Kidney tubule cell (primary cell): ENCODE measurements around the gene SLC2A6.

Experiments used
- DNase-seq: peaks from one replicate; pipeline ENCODE4 v3.0.0-alpha.2; 2018; ENCODE audit warnings: low spot score

SLC2A6 gene, protein sequence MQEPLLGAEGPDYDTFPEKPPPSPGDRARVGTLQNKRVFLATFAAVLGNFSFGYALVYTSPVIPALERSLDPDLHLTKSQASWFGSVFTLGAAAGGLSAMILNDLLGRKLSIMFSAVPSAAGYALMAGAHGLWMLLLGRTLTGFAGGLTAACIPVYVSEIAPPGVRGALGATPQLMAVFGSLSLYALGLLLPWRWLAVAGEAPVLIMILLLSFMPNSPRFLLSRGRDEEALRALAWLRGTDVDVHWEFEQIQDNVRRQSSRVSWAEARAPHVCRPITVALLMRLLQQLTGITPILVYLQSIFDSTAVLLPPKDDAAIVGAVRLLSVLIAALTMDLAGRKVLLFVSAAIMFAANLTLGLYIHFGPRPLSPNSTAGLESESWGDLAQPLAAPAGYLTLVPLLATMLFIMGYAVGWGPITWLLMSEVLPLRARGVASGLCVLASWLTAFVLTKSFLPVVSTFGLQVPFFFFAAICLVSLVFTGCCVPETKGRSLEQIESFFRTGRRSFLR

GRCh38 chr9:133478851-133479711 lies at the start of gene SLC2A6:
Gene SLC2A6, minus strand, starts transcription at chr9:133479099. Its CDS starts 40 bp downstream, at chr9:133479059.
- peak; percentile 89 for DNase-seq

DNA sequence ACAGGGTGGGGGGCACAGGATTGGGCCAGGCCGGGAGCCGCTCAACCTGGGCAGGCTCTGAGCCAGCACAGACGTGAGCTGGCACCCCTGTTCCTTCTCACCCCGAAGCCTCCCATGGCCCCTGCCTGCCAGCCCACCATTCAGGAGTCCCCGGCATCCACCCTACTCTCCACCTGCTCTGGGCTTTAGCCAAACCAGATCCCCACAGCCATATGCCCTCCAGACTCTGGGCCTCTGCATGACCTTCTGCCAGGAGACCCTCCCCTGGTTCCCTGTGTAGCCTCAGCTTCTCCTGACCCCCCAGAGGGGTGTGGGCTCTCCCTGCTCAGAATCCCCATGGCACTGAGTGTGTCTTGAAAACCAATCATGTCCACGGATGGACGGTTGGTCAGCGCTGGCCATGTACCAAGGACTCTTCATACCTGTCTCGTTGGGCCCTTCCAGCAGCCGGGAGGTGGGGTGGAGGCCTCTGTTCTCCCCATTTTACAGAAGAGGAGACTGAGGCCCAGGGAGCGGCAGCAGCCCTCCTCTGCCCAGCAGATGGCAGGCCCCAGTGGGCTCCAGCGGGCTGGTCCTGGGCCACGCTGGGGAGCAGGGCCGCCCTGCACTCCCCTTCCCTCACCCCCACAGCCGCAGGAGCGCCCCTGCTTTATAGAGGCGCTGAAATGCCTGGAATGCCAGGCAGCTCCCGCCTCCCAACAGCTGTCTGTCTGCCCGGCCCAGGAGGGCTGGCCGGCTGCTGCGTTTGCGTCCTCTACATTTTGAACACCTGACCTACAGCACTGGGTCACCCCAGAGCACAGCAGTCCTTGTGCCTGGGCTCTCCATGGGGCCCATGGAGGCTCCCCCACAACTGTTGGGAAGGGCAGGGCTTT lies 49.3 kb upstream of the SLC2A6 start:
- no peak for DNase-seq

DNA sequence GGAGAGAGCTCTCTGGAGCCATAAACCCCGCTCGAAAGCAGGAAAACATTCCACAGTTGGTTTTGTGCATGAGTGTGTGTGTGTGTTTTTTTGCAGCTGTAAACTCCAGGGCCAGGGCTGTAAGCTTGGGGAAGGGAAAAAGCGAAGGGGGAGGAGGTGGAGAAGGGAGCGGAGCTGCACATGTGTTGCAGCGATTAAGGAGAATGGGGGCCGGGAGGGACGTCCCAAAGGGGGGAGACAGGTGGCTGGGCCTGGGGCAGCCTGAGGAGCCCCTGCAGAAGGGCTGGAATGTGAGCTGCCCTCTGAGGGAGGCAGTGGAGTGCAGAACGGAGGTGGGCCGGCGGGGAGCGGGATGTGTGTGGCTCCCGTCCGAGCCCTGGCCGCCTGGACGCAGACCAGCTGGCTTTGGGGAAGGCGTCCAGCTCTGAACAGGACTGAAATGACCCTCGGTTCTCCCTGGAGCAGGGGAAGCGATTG lies 48.6 kb upstream of the SLC2A6 start:
- no peak for DNase-seq

DNA sequence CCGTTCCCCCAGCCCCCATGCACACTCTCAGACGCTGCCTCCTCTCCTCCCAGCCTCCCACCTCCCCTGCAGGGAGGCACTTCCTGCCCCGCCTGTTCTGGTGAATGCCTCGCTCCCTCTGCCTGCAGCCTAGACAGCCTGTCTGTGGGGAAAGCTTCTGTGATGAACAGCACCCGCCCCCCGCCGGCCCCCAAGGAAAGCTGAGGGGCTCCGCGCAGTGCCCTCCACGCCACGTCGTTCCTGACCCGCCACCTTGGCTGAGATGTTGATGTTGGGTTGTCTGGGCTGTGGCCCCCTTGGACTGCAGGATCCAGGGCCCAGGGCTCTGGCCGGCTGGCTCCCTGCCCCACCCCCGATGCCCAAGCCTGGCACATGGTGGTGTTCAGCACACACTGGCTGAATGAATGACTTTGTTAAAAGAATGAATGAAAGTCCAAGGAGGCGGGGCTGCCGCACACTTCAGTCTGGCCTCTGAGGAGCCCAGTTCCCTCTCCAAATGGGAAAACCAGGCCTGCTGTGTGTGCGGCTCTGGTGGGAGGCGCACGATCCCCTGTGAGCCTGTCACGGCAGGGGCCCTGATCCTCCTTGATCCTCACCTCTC lies 47.9 kb upstream of the SLC2A6 start:
- DNase-seq: no peak

- DNase-seq: no peak
Observed at GRCh38 chr9:133525677-133526076, 46.8 kb upstream of the SLC2A6 start.

GRCh38 chr9:133524679-133525228 lies 45.9 kb upstream of the SLC2A6 start, which contains the start of gene MYMK:
Gene MYMK, minus strand, starts transcription at chr9:133524959. Its CDS starts 115 bp downstream, at chr9:133524844.
- no peak for DNase-seq

DNA sequence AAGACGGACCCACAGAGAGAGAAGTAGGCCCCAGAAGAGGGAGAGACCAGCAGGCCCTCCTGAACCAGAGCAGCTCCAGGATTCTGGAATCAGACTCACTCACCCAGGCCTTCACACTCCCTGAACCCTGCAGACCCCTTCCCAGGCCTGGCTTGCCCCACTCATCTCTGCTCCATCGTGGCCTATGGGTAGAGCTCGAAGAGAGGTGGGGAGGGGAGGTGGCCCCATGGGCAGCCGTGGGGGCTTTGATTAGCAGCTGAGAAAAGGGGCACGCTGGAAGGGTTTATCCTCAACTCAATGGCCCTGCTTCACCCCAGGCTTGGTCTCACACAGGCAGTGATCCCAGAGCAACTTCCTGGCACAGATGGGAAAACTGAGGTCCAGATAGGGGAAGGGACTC lies 45.2 kb upstream of the SLC2A6 start:
- no peak for DNase-seq

DNA sequence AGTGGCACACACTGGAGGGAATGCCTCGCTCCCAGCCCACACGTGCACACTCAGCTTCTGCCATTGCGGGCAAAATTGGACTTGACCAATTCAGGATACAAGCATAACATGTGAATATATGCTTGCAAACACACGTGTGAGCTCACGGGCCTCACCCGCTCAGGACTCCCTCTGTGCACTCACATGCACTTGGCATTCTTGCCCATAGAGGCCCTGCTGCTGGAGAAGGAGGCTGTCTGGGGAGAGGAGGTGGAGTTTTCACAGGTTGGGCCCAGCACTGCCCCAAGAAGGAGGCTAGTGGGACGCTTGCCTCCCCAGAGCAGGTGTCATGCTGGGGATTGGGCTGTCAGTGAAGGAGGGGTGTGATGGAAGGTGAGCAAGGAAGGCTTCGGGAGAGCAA lies 44.2 kb upstream of the SLC2A6 start:
- DNase-seq: no peak

DNA sequence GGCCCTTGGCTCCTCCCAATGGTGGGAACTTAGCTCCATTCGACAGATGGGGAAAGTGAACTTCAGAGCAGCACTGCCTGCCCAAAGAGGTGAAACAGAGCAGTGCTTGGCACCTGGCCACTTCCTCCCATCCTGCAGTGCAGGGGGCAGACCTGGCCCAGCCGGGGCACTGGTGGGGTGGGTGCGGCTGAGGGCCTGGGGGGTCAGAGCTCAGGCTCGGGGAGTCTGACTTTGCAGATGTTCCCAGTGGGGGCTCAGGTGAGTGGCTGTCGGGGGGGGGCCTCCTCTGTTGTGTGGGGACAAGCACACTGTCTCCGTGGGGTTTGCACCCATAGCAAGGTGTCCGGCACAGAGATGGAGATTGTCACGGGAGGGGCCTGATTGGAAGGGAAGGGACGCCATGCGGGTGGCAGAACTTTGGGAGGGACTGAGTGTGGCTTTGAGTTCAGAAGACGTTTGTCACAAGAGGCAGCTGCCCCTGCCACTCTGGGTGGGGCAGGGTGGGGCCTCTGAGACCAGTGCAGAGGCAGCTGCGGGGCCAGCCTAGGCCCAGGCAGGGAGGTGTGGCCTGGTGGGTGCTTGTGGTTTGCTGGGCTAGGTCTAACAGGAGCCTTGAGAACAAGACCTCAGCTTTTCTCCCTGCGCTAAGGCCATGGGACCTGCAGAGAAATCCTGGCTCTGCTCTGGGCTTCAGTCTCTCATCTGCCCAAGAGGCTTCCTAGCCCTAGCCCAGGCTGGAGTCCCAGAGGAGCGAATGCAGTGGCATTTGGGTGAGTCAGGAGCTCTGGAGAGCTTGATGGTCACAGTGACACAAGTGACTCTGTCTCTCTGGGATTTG lies 43.4 kb upstream of the SLC2A6 start:
- no peak for DNase-seq

DNA sequence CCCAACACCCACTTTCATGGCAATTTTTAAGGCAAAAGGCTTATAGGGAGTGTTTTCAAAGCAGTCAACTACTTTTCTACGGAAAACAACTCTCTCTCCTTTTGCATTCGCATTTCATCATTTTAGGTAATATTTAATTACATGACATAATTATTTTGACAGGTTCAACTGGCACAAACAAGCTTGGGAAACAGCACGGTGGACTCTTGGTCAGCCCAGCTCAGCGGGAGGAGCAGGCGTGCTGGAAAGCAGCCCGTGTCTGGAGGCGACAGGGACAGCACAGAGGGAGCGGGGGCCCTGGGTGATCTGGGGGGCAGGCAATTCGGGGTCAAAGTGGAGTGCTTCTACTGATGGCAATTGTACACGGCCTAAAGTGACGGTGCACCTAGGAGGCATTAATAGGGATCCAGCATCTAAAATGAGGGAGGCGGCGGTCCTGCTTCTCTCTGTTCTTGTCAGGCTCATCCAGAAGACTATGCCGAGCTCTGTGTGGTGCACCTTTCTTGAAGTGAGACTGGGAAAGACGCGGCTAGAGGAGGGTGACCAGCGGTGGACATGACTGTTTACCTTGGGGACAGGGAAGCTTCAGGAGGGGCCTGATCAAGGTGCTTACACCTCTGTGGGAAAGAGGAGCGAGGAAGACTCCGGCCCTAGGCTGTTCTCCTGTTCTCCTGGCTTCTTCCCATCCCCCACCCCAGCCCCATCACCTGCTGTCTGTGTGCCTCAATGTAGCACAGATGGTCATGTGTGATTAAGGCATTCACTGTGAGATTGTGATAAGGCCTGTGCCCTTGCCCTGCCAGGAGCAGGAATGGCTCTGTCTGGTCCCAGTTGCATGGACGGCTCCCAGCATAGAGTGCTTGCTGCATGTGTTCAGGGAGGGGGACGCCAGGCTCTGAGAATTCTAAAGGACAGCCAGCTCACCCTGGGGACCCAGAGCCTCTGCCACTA lies 42.5 kb upstream of the SLC2A6 start:
- DNase-seq: no peak

DNA sequence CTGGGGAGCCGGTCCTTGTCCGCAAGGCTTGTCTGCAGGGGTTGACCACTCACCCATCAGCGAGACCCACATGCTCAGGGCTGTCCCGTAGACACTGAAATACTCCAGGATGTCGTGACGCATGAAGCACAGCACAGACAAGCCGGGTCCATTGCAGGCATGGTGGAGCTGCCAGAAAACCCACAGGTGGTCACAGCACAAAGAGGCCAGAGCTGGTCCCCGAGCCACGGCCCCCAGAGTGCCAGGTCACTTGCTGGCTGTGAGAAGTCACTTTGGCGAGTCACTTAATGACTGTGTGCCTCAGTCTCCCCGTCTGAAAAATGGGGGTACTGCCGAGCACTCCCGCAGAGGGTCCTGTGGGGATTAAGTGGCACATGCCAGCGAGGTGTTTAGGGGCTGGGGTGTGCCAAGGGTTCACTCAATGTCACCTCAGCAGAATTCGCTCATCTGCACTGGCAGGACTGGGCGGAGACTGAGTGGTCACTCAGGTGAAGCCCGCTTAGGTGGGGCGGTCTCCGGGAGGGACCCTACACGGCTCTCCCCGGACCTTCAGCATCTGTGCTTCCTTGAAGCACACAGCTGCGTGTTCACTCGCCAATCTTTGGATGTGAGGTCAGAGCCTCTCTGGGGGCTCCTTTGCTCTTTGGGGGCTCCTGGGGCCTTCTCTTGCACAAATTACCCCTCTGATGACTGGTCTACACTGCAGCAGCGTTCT lies 41.4 kb upstream of the SLC2A6 start:
- DNase-seq: no peak

DNA sequence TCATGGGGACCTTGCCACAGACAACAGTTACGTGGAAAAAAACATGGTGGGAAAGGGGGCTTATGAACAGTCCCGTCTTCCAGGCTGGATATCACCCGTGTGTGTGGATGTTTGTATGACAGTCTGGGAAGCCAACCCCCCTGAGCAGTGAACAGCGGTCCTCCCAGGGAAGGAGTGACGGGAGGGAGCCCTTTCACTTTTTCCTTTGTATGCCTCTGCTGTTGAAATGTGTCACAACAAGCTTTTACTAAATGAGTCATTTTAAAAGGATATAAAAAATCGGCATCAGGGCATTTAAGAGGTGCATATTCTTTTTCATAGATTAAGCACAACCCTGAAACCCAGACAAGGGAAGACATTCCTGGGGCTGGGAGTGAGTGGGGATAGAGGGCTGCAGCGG lies 40.8 kb upstream of the SLC2A6 start:
- no peak for DNase-seq

DNA sequence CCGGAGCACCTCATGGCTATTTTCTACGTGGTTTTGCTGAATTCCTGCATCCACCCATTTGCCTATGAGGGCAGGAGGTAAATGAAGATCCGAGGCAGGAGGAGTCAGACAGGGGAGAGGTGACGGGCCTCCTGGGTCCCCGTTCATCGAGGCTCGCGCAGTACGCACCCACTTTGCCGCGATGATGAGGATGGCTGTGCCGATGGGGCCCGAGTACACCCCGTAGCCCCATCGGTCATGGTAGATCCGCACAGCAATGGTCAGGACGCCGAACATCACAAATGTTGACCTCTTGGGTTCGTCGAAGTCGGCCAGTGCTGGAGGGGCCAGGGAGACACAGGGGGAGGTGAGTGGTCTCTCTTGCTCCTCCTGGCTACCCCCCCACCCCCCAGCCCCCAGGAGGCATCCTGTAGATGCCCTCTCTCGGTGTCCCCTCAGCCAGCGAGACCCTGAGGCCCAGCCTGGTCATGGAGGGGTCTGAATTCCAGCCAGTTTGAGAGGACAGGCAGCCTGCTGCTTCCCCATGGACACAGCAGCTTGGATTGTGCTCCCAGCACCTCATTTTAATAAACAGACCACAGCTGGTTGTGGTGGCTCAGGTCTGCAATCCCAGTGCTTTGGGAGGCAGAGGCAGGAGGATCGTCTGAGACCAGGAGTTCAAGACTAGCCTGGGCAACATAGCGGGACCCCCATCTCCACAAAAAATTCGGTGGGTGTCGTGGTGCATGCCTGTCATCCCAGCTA lies 40.0 kb upstream of the SLC2A6 start:
- DNase-seq: no peak

- DNase-seq: no peak
Observed at GRCh38 chr9:133518200-133518599, 39.3 kb upstream of the SLC2A6 start.

- no peak for DNase-seq
Observed at GRCh38 chr9:133517711-133518110, 38.8 kb upstream of the SLC2A6 start.

DNA sequence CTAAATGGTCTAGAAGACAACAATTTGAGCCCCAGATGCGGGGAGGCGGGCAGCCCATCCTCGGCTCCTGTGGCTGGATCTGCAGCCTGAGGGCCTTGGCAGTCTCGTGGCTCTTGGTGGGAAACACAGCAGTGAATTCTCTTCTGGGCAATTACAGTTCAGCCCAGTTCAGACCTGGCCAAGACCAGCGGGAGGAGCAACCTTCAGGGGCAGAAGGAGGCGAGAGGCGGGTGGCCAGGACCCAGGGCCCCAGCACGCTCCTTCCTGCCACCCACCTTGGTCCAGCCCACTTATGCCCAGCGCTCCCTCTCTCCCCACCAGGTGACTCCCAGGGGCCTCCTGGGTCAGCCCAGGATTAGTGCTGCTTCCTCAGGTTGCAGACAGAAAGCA lies 38.1 kb upstream of the SLC2A6 start:
- DNase-seq: no peak

- DNase-seq: no peak
Observed at GRCh38 chr9:133516256-133516960, 37.5 kb upstream of the SLC2A6 start.
